Neural progenitor cell (in vitro differentiated cells): Measurements from ENCODE around the gene TLR6. TPM values are rescaled to one million over a fixed set of nuclear protein-coding genes. Genes with fewer than 3 reads are reported as not detected.

Experiments used
- DNase-seq: peaks from one replicate; pipeline ENCODE4 v3.0.0-alpha.2; 2016; ENCODE audit warnings: low spot score
- H2AFZ ChIP-seq: fragments of 200-600 bp; sonication (generic); replicated peaks from 2 replicates; pipeline ENCODE4 v1.6.1; 2016; ENCODE audit warnings: antibody characterized with exemption
- H3F3A ChIP-seq: fragments of 200-600 bp; sonication (generic); 2 replicates; pipeline ENCODE4 v1.6.1; 2016; ENCODE audit warnings: antibody characterized with exemption, low read depth
- H3K27ac ChIP-seq: fragments of 200-600 bp; sonication (generic); 2 replicates; pipeline ENCODE4 v1.5.1; 2016; ENCODE audit warnings: mild to moderate bottlenecking
- H3K27me3 ChIP-seq: fragments of 200-600 bp; sonication (generic); 2 replicates; pipeline ENCODE4 v1.6.1; 2016; ENCODE audit warnings: mild to moderate bottlenecking, moderate library complexity
- H3K36me3 ChIP-seq: fragments of 200-600 bp; sonication (generic); 2 replicates; pipeline ENCODE4 v1.5.1; 2016
- H3K4me1 ChIP-seq: fragments of 200-600 bp; sonication (generic); 2 replicates; pipeline ENCODE4 v1.6.1; 2016; ENCODE audit warnings: mixed run types
- H3K4me2 ChIP-seq: fragments of 200-600 bp; sonication (generic); 2 replicates; pipeline ENCODE4 v1.6.1; 2016
- H3K4me3 ChIP-seq: fragments of 200-600 bp; sonication (generic); 2 replicates; pipeline ENCODE4 v1.5.1; 2016
- H3K79me2 ChIP-seq: fragments of 200-600 bp; sonication (generic); 2 replicates; pipeline ENCODE4 v1.6.1; 2016; ENCODE audit warnings: low read depth
- H3K9ac ChIP-seq: fragments of 200-600 bp; sonication (generic); 2 replicates; pipeline ENCODE4 v1.6.1; 2016
- H3K9me3 ChIP-seq: fragments of 200-600 bp; sonication (generic); 2 replicates; pipeline ENCODE4 v1.5.1; 2016; ENCODE audit warnings: low read depth
- H4K20me1 ChIP-seq: fragments of 200-600 bp; sonication (generic); 2 replicates; pipeline ENCODE4 v1.6.1; 2016; ENCODE audit warnings: low read depth
- H3K27ac Mint-ChIP-seq: 3 replicates; pipeline ENCODE4 v1.8.0; 2021; ENCODE audit warnings: mixed read lengths
- H3K27me3 Mint-ChIP-seq: 2 replicates; pipeline ENCODE4 v1.8.0; 2022; ENCODE audit warnings: low read depth, mild to moderate bottlenecking, inconsistent platforms, moderate library complexity, mixed read lengths; ENCODE audit not compliant: insufficient read depth
- H3K36me3 Mint-ChIP-seq: 3 replicates; pipeline ENCODE4 v1.8.0; 2021; ENCODE audit warnings: mixed read lengths
- H3K4me1 Mint-ChIP-seq: 3 replicates; pipeline ENCODE4 v1.8.0; 2021; ENCODE audit warnings: mixed read lengths
- H3K4me3 Mint-ChIP-seq: 3 replicates; pipeline ENCODE4 v1.8.0; 2021; ENCODE audit warnings: mild to moderate bottlenecking, moderate library complexity, mixed read lengths
- H3K9me3 Mint-ChIP-seq: 3 replicates; pipeline ENCODE4 v1.8.0; 2020; ENCODE audit warnings: mixed read lengths
- EZH2 ChIP-seq: fragments of 200-600 bp; sonication (generic); IDR thresholded peaks from 2 replicates; pipeline ENCODE4 v1.6.1; 2017; ENCODE audit warnings: antibody characterized with exemption, mild to moderate bottlenecking, moderate library complexity
- EZH2phosphoT487 ChIP-seq: fragments of 200-600 bp; sonication (generic); IDR thresholded peaks from 2 replicates; pipeline ENCODE4 v1.6.1; 2017; ENCODE audit warnings: antibody characterized with exemption
- total RNA-seq: library from RNA; depleted of rRNA; stranded (reverse); fragments of >200 nt; gene quantifications from 2 replicates; pipeline ENCODE4 v1.2.3, GENCODE V29; 2015; ENCODE audit warnings: low replicate concordance
- TF ChIP-seq, protein P1 (sequence below): fragments of 200-600 bp; sonication (generic); IDR thresholded peaks from 2 replicates; pipeline ENCODE4 v1.5.1; 2017; ENCODE audit warnings: antibody characterized with exemption, mild to moderate bottlenecking

Gene TLR6
- total RNA-seq, 1 donor from 2014 or later = 0.07 TPM

GRCh38 chr4:38832624-38833528 is 23.7 kb downstream of the TLR6 start:
- TF ChIP-seq EZH2 = no peak
- TF ChIP-seq, protein P1, sequence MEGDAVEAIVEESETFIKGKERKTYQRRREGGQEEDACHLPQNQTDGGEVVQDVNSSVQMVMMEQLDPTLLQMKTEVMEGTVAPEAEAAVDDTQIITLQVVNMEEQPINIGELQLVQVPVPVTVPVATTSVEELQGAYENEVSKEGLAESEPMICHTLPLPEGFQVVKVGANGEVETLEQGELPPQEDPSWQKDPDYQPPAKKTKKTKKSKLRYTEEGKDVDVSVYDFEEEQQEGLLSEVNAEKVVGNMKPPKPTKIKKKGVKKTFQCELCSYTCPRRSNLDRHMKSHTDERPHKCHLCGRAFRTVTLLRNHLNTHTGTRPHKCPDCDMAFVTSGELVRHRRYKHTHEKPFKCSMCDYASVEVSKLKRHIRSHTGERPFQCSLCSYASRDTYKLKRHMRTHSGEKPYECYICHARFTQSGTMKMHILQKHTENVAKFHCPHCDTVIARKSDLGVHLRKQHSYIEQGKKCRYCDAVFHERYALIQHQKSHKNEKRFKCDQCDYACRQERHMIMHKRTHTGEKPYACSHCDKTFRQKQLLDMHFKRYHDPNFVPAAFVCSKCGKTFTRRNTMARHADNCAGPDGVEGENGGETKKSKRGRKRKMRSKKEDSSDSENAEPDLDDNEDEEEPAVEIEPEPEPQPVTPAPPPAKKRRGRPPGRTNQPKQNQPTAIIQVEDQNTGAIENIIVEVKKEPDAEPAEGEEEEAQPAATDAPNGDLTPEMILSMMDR = peak; percentile 29
- Histone ChIP-seq H3K9me3 (no peaks in the 10 kb centered on the region), H3K36me3 (no peaks in the 10 kb centered on the region), H3K4me2 (no peak overlapping the region), H4K20me1 (no peaks in the 10 kb centered on the region), H3F3A (no peaks in the 10 kb centered on the region), H3K79me2 (no peaks in the 10 kb centered on the region), H2AFZ (no peak overlapping the region), H3K4me3 (no peak overlapping the region), H3K4me1 (no peaks in the 10 kb centered on the region), H3K27me3 (no peaks in the 10 kb centered on the region), H3K9ac (no peak overlapping the region), H3K27ac (no peak overlapping the region)
- Mint-ChIP-seq H3K4me1 (no peaks in the 10 kb centered on the region), H3K9me3 (peaks cover 25% of the 10 kb centered on the region), H3K4me3 (no peak overlapping the region), H3K36me3 (peaks cover 2% of the 10 kb centered on the region), H3K27ac (no peak overlapping the region), H3K27me3 (no peaks in the 10 kb centered on the region)
- DNase-seq = no peak

DNA sequence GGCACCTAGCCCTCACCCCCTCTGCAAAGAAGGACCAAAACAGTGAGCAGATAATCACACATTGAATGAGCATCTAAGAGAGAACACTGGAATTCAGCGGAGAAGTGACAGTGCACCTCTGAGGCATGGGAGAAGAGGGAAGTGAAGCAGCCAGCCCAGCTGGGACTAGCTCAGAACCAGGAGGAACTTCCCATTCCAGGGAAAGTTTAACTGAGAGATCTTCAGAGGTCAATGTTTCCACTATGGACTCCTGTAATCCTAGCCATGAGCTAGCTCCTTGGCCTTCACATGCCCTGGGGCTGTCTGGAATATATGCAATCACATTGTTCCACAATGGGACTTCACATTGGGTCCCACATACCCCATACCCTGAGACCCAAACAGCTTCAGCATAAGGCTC is 24.4 kb downstream of the TLR6 start:
- H3K27me3 ChIP-seq = no peaks in the 10 kb centered on the region
- no peak for DNase-seq
- no peak overlapping the region for H3K4me3 Mint-ChIP-seq
- no peaks in the 10 kb centered on the region for H3K79me2 ChIP-seq
- no peaks in the 10 kb centered on the region for H3K36me3 Mint-ChIP-seq
- H3K4me1 ChIP-seq = no peaks in the 10 kb centered on the region
- no peaks in the 10 kb centered on the region for H3K4me1 Mint-ChIP-seq
- no peaks in the 10 kb centered on the region for H3K36me3 ChIP-seq
- no peak overlapping the region for H3K4me3 ChIP-seq
- no peaks in the 10 kb centered on the region for H3K9me3 ChIP-seq
- H3K4me2 ChIP-seq = no peak overlapping the region
- H3F3A ChIP-seq = no peaks in the 10 kb centered on the region
- no peak overlapping the region for H3K27ac ChIP-seq
- TF ChIP-seq EZH2phosphoT487 (no peak), EZH2 (no peak)
- TF ChIP-seq, protein P1 = no peak
- no peaks in the 10 kb centered on the region for H3K27me3 Mint-ChIP-seq
- peaks cover 21% of the 10 kb centered on the region for H3K9me3 Mint-ChIP-seq
- no peak overlapping the region for H2AFZ ChIP-seq
- no peak overlapping the region for H3K9ac ChIP-seq
- H4K20me1 ChIP-seq = no peaks in the 10 kb centered on the region
- no peak overlapping the region for H3K27ac Mint-ChIP-seq

GRCh38 chr4:38831653-38832052 is 25.0 kb downstream of the TLR6 start:
- Histone ChIP-seq H3K27me3 (no peaks in the 10 kb centered on the region), H3F3A (no peaks in the 10 kb centered on the region), H3K4me3 (no peak overlapping the region), H4K20me1 (no peaks in the 10 kb centered on the region), H3K4me1 (no peaks in the 10 kb centered on the region), H3K36me3 (no peaks in the 10 kb centered on the region), H2AFZ (no peak overlapping the region), H3K4me2 (no peak overlapping the region), H3K27ac (no peak overlapping the region), H3K9me3 (no peaks in the 10 kb centered on the region), H3K9ac (no peak overlapping the region), H3K79me2 (no peaks in the 10 kb centered on the region)
- H3K27me3 Mint-ChIP-seq = no peaks in the 10 kb centered on the region
- no peak for DNase-seq
- H3K9me3 Mint-ChIP-seq = peaks cover 21% of the 10 kb centered on the region
- H3K27ac Mint-ChIP-seq = no peak overlapping the region
- no peak overlapping the region for H3K4me3 Mint-ChIP-seq
- no peaks in the 10 kb centered on the region for H3K36me3 Mint-ChIP-seq
- H3K4me1 Mint-ChIP-seq = no peaks in the 10 kb centered on the region
- TF ChIP-seq EZH2phosphoT487 (no peak), EZH2 (no peak)
- TF ChIP-seq, protein P1 = no peak
